ENCODE data around the gene CNN3.
A peak's percentile ranks its signal among the peaks of the same experiment; 100 is the strongest.
"Not testable (repeated sequence)": the region's sequence is repeated elsewhere in the genome, so short reads cannot be mapped to it uniquely, and the experiment has no call there.

The CNN3 gene

GRCh38 chr1:94949681-94950661 is 23.1 kb upstream of the CNN3 start:
- DNase-seq, result peak; percentile 32

GRCh38 chr1:94947437-94947836 is 20.5 kb upstream of the CNN3 start:
- DNase-seq, result peak; percentile 91

- no peak for DNase-seq
These were observed 20.0 kb upstream of the CNN3 start for GRCh38 chr1:94946886-94947285.

- DNase-seq, result no peak
These were observed 15.5 kb upstream of the CNN3 start for GRCh38 chr1:94942171-94943128.

GRCh38 chr1:94941480-94941879 is 14.6 kb upstream of the CNN3 start:
- DNase-seq, result not testable (repeated sequence)

GRCh38 chr1:94940738-94941137 is 13.8 kb upstream of the CNN3 start:
- DNase-seq, result no peak

GRCh38 chr1:94937820-94938219 is 10.9 kb upstream of the CNN3 start:
- no peak for DNase-seq

- no peak for DNase-seq
These were observed 10.1 kb upstream of the CNN3 start for GRCh38 chr1:94936861-94937620.

GRCh38 chr1:94935476-94935875 is 8.6 kb upstream of the CNN3 start:
- no peak for DNase-seq

GRCh38 chr1:94935034-94935433 is 8.1 kb upstream of the CNN3 start:
- no peak for DNase-seq

- DNase-seq, result no peak
These were observed 7.6 kb upstream of the CNN3 start for GRCh38 chr1:94934551-94934950.

GRCh38 chr1:94931254-94931841 is 4.4 kb upstream of the CNN3 start:
- DNase-seq, result no peak

GRCh38 chr1:94929351-94930217 is 2.7 kb upstream of the CNN3 start:
- no peak for DNase-seq

GRCh38 chr1:94928293-94928939 is 1.5 kb upstream of the CNN3 start:
- DNase-seq, result no peak

GRCh38 chr1:94927405-94928175 is 680 bp upstream of the CNN3 start:
- DNase-seq, result peak; percentile 62

- DNase-seq, result peak; percentile 61
These were observed 590 bp downstream of the CNN3 start for GRCh38 chr1:94926126-94926914.

GRCh38 chr1:94925561-94926125 is 1.3 kb downstream of the CNN3 start:
- peak; percentile 95 for DNase-seq

- peak; percentile 32 for DNase-seq
These were observed 1.9 kb downstream of the CNN3 start for GRCh38 chr1:94925004-94925403.
